H1 (cell line): ENCODE results near the gene FMNL2. TPM values are rescaled to one million over a fixed set of nuclear protein-coding genes. Genes with fewer than 3 reads are reported as not detected.

ENCODE experiments used
- CTCF ChIA-PET: fragments of 300-600 bp; sonication (Branson Sonifier 250); formaldehyde crosslinking; loops from one replicate; lab custom pipeline; 2021; ENCODE audit not compliant: partially characterized antibody; lab: Charles Lee
- POLR2A ChIA-PET: fragments of 300-600 bp; sonication (Branson Sonifier 250); formaldehyde crosslinking; loops from one replicate; lab custom pipeline; 2021; ENCODE audit warnings: inconsistent platforms; ENCODE audit not compliant: partially characterized antibody; lab: Charles Lee
- DNase-seq, 2 experiments: peaks; one replicate each; pipeline versions ENCODE4 v3.0.0 to v3.0.0-alpha.2; 2010 to 2022; ENCODE audit warnings: low spot score in 2 of 2, low read depth in 1 of 2, mixed read lengths in 1 of 2
- FAIRE-seq: peaks from 2 replicates; lab custom pipeline; 2011; peaks lifted over from hg19 to GRCh38; lab: Jason Lieb, UNC
- H2AFZ ChIP-seq: 2 replicates; pipeline ENCODE4 v1.8.1; 2012; ENCODE audit warnings: low read length, inconsistent platforms
- H2AK5ac ChIP-seq: 2 replicates; pipeline ENCODE4 v1.6.1; 2013; ENCODE audit warnings: low read depth, low read length
- H2BK120ac ChIP-seq: replicated peaks from 2 replicates; pipeline ENCODE3; 2013; ENCODE audit warnings: low read depth, low read length, inconsistent platforms
- H2BK12ac ChIP-seq: 2 replicates; pipeline ENCODE4 v1.6.1; 2013; ENCODE audit warnings: low read depth, low read length
- H2BK15ac ChIP-seq: 2 replicates; pipeline ENCODE4 v1.6.1; 2013; ENCODE audit warnings: low read length
- H2BK20ac ChIP-seq: 2 replicates; pipeline ENCODE4 v1.6.1; 2013; ENCODE audit warnings: low read length
- H2BK5ac ChIP-seq: 2 replicates; pipeline ENCODE4 v1.6.1; 2013; ENCODE audit warnings: low read depth, low read length
- H3K14ac ChIP-seq: 2 replicates; pipeline ENCODE4 v1.6.1; 2013; ENCODE audit warnings: inconsistent platforms; ENCODE audit not compliant: insufficient read length
- H3K18ac ChIP-seq: 2 replicates; pipeline ENCODE4 v1.6.1; 2013; ENCODE audit warnings: low read length; ENCODE audit errors: extremely low read depth
- H3K23ac ChIP-seq: 2 replicates; pipeline ENCODE4 v1.6.1; 2013; ENCODE audit warnings: inconsistent platforms; ENCODE audit not compliant: insufficient read length
- H3K23me2 ChIP-seq: 2 replicates; pipeline ENCODE4 v1.6.1; 2013; ENCODE audit warnings: low read depth, low read length
- H3K27ac ChIP-seq: 2 replicates; pipeline ENCODE4 v1.6.1; 2011; ENCODE audit warnings: low read depth, low read length, inconsistent platforms
- H3K27me3 ChIP-seq, 4 experiments: replicated peaks in 1 of 4; 1 replicate in 1 of 4; 2 replicates in 3 of 4; pipeline versions ENCODE4 v1.6.1 to v1.8.1; 2011 to 2013; ENCODE audit warnings: low read length in 3 of 4, mild to moderate bottlenecking in 3 of 4, inconsistent platforms in 2 of 4, mixed read lengths in 2 of 4, moderate library complexity in 1 of 4; ENCODE audit not compliant: control insufficient read depth in 3 of 4, insufficient read depth in 3 of 4; ENCODE audit errors: extremely low read depth in 1 of 4
- H3K36me3 ChIP-seq, 4 experiments: 2 replicates each; pipeline versions ENCODE4 v1.6.1 to v1.8.1; 2011 to 2013; ENCODE audit warnings: mild to moderate bottlenecking in 4 of 4, low read length in 3 of 4, moderate library complexity in 2 of 4, control low read depth in 1 of 4, inconsistent platforms in 1 of 4; ENCODE audit not compliant: insufficient read depth in 4 of 4, control insufficient read depth in 2 of 4
- H3K4ac ChIP-seq: replicated peaks from 2 replicates; pipeline ENCODE3; 2013; ENCODE audit warnings: low read length, low read depth, mixed read lengths, inconsistent platforms; ENCODE audit not compliant: insufficient read length
- H3K4me1 ChIP-seq, 4 experiments: replicated peaks in 1 of 4; 1 replicate in 1 of 4; 2 replicates in 3 of 4; pipeline versions ENCODE4 v1.6.1 to v1.8.1; 2011 to 2013; ENCODE audit warnings: low read length in 3 of 4, inconsistent platforms in 2 of 4, mixed read lengths in 1 of 4; ENCODE audit not compliant: insufficient read depth in 4 of 4, control insufficient read depth in 3 of 4
- H3K4me2 ChIP-seq, 2 experiments: 2 replicates each; pipeline versions ENCODE4 v1.6.1 to v1.8.1; 2011 to 2013; ENCODE audit warnings: low read depth in 2 of 2, low read length in 2 of 2, control low read depth in 1 of 2, inconsistent platforms in 1 of 2, mild to moderate bottlenecking in 1 of 2; ENCODE audit not compliant: insufficient read depth in 1 of 2
- H3K4me3 ChIP-seq, 4 experiments: fragments of 200-600, 300-600 bp in 1 of 4; sonication (generic), shearing (Covaris generic), sonication (Bioruptor Twin) in 1 of 4; 2 replicates each; pipeline versions ENCODE4 v1.5.1 to v1.8.1; 2011 to 2016; ENCODE audit warnings: low read length in 4 of 4, low read depth in 3 of 4, control low read depth in 2 of 4, inconsistent platforms in 2 of 4, mild to moderate bottlenecking in 2 of 4, mixed read lengths in 1 of 4, moderate library complexity in 1 of 4; ENCODE audit not compliant: insufficient read depth in 2 of 4; ENCODE audit errors: extremely low read depth in 1 of 4
- H3K56ac ChIP-seq: replicated peaks from 2 replicates; pipeline ENCODE3; 2013; ENCODE audit warnings: low read depth, mild to moderate bottlenecking, mixed read lengths, low read length, inconsistent platforms; ENCODE audit not compliant: insufficient read length
- H3K79me1 ChIP-seq: 2 replicates; pipeline ENCODE4 v1.6.1; 2013; ENCODE audit warnings: low read depth, low read length, control low read depth
- H3K79me2 ChIP-seq, 2 experiments: 2 replicates each; pipeline versions ENCODE4 v1.6.1 to v1.8.1; 2012 to 2013; ENCODE audit warnings: low read length in 2 of 2, mild to moderate bottlenecking in 2 of 2, inconsistent platforms in 1 of 2; ENCODE audit not compliant: insufficient read depth in 2 of 2, control insufficient read depth in 1 of 2
- H3K9ac ChIP-seq, 4 experiments: replicated peaks in 1 of 4; 1 replicate in 1 of 4; 2 replicates in 3 of 4; pipeline versions ENCODE4 v1.6.1 to v1.8.1; 2011 to 2013; ENCODE audit warnings: low read depth in 3 of 4, low read length in 3 of 4, control low read depth in 2 of 4, mild to moderate bottlenecking in 2 of 4, moderate library complexity in 2 of 4, inconsistent platforms in 1 of 4; ENCODE audit errors: extremely low read depth in 1 of 4
- H3K9me3 ChIP-seq, 2 experiments: 2 replicates each; pipeline versions ENCODE4 v1.6.1 to v1.8.1; 2012 to 2013; ENCODE audit warnings: mild to moderate bottlenecking in 2 of 2, moderate library complexity in 2 of 2, control low read depth in 1 of 2, inconsistent platforms in 1 of 2, low read depth in 1 of 2, low read length in 1 of 2, mixed read lengths in 1 of 2; ENCODE audit not compliant: insufficient read depth in 2 of 2
- H4K20me1 ChIP-seq, 2 experiments: replicated peaks in 1 of 2; 2 replicates each; pipeline versions ENCODE3 to v1.8.1; 2011 to 2013; ENCODE audit warnings: inconsistent platforms in 2 of 2, low read length in 2 of 2, mild to moderate bottlenecking in 1 of 2; ENCODE audit not compliant: insufficient read depth in 2 of 2, control insufficient read depth in 1 of 2
- H4K5ac ChIP-seq: 2 replicates; pipeline ENCODE4 v1.6.1; 2013; ENCODE audit warnings: low read length, low read depth, mixed read lengths, inconsistent platforms; ENCODE audit not compliant: insufficient read length
- H4K8ac ChIP-seq: 2 replicates; pipeline ENCODE4 v1.8.0; 2013; ENCODE audit warnings: mild to moderate bottlenecking, moderate library complexity, low read length, inconsistent platforms; ENCODE audit not compliant: insufficient read depth; ENCODE audit errors: extremely low read depth
- H4K91ac ChIP-seq: replicated peaks from 2 replicates; pipeline ENCODE3; 2013; ENCODE audit warnings: low read length, mixed read lengths, inconsistent platforms; ENCODE audit not compliant: insufficient read length
- CREB1 ChIP-seq: IDR thresholded peaks from 2 replicates; pipeline ENCODE4 v1.6.1; 2012; ENCODE audit warnings: inconsistent platforms
- JUND ChIP-seq: IDR thresholded peaks from 2 replicates; pipeline ENCODE4 v1.6.1; 2011; ENCODE audit warnings: mild to moderate bottlenecking, improper control_type of control experiment, low read length
- NANOG ChIP-seq: IDR thresholded peaks from 2 replicates; pipeline ENCODE4 v1.6.1; 2011; ENCODE audit warnings: low read length, low read depth, mild to moderate bottlenecking, inconsistent platforms; ENCODE audit not compliant: insufficient read depth, poor library complexity, severe bottlenecking
- RFX5 ChIP-seq: IDR thresholded peaks from 2 replicates; pipeline ENCODE4 v1.6.1; 2011; ENCODE audit warnings: low read depth, low read length, improper control_type of control experiment, borderline replicate concordance
- WGBS, 2 experiments: shearing (Covaris generic) in 1 of 2; methylation state at CpG; one replicate each; pipeline versions ENCODE4 v1.1.6 to v1.1.7; 2013 to 2015; ENCODE audit warnings: low lambda C conversion rate in 2 of 2, mixed read lengths in 2 of 2, inconsistent platforms in 1 of 2, low coverage in 1 of 2, missing lambda C conversion rate in 1 of 2; ENCODE audit not compliant: insufficient replicate concordance in 2 of 2, insufficient coverage in 1 of 2, insufficient read length in 1 of 2; ENCODE audit errors: extremely low coverage in 1 of 2, missing lambda C conversion rate in 1 of 2; 5-methylcytosine and 5-hydroxymethylcytosine counted together
- polyA plus RNA-seq, 7 experiments: library from polyadenylated mRNA; depleted of rRNA in 3 of 7; stranded (reverse) in 5 of 7; unstranded in 2 of 7; fragments of >200 nt in 5 of 7; fragments of 200-250 nt in 2 of 7; gene quantifications; 1 replicate in 5 of 7; 2 replicates in 1 of 7; 4 replicates in 1 of 7; pipeline versions ENCODE4 v1.2.1 to v1.2.3, GENCODE V29; 2011 to 2013; ENCODE audit warnings: missing spikeins in 2 of 7, mixed read lengths in 2 of 7
- total RNA-seq: library from RNA; stranded (reverse); fragmentation: NEBNext Ultra II Directional; extraction: Animal tissue kit (Norgen Biotek cat#: 25700); gene quantifications from 2 replicates; pipeline ENCODE4 v1.2.1, GENCODE V29; 2021

Gene FMNL2
- total and polyA plus RNA-seq, 2 of the 8 experiments (the other 6 are each of a cell fraction or from before 2014, with no cell fraction given) = 15.5 to 45.1 TPM

DNA sequence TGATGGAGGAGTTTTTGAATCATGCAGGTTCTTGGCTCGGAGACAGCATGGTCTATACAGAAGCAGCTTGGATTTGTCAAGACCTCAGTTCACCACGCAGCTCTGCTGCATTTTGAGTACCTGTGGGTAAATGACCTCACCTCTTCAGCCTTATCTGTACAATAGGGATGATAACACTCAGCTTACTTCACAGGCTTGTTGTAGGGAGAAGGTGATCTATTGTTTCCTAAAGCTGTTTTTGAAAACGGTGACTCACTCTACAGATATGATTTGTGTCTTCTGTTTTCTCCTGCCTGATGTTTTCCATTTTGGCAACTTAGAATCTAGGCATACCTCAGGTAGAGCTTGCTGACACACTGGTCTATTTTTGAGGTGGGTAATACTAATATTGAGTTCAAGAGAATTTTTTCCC, 80.3 kb downstream of the FMNL2 start:
- no peak overlapping the region for H2AK5ac ChIP-seq
- H4K8ac ChIP-seq = no peak overlapping the region
- H3K79me1 ChIP-seq = peaks cover 9% of the 10 kb centered on the region
- no peak overlapping the region for H3K9ac ChIP-seq
- H3K79me2 ChIP-seq = peaks cover 0 to 82% of the 10 kb centered on the region in 2 experiments; a peak in 2 of 4 replicates
- no peak overlapping the region for H3K56ac ChIP-seq
- H3K14ac ChIP-seq = no peak overlapping the region
- H3K23me2 ChIP-seq = no peaks in the 10 kb centered on the region
- H2BK15ac ChIP-seq = no peak overlapping the region
- CTCF ChIA-PET = interaction anchor here (0.7 to 1.9 kb wide), 9 partner anchors 8 to 220 kb away, joined by 3 to 6 read pairs (median 4); no protein-coding TSS in a partner anchor
- no peaks in the 10 kb centered on the region; a peak in 1 of 8 replicates for H3K36me3 ChIP-seq
- no peak overlapping the region for H4K91ac ChIP-seq
- H2BK5ac ChIP-seq = no peak overlapping the region
- H3K18ac ChIP-seq = no peak overlapping the region
- no peak overlapping the region for H2BK20ac ChIP-seq
- FAIRE-seq (no peak), DNase-seq (no peak)
- no peaks in the 10 kb centered on the region for H3K9me3 ChIP-seq
- 88% methylated on average over 3 of the region's 3 CpGs; no CpG with 5 or more reads in 1 of the 2 experiments for WGBS, 2 experiments
- H2AFZ ChIP-seq = no peak overlapping the region
- H4K5ac ChIP-seq = no peak overlapping the region
- H3K4ac ChIP-seq = no peak overlapping the region
- no peak overlapping the region for H3K4me3 ChIP-seq
- peaks cover 0 to 15% (median 6%) of the 10 kb centered on the region in 4 experiments; a peak in 4 of 7 replicates for H3K4me1 ChIP-seq
- H3K27ac ChIP-seq = no peak overlapping the region
- no peak overlapping the region for H2BK120ac ChIP-seq
- POLR2A ChIA-PET = no interaction called here
- H3K4me2 ChIP-seq = no peak overlapping the region
- no peaks in the 10 kb centered on the region for H3K27me3 ChIP-seq
- H4K20me1 ChIP-seq = peaks cover 3 to 10% of the 10 kb centered on the region in 2 experiments
- no peak overlapping the region for H3K23ac ChIP-seq
- H2BK12ac ChIP-seq = no peak overlapping the region
- TF ChIP-seq JUND (no peak), RFX5 (no peak), CREB1 (no peak), NANOG (no peak)
